ENCODE data around the gene TSPAN5. TPM values are rescaled to one million over a fixed set of nuclear protein-coding genes. Genes with fewer than 3 reads are reported as not detected.
"Not testable (repeated sequence)": the region's sequence is repeated elsewhere in the genome, so short reads cannot be mapped to it uniquely, and the experiment has no call there.

The TSPAN5 gene
- total RNA-seq, 1 experiment from 2014 or later = 41.8 TPM

- H3K79me2 ChIP-seq (ENCODE audit: low read length) = peaks cover 33% of the 10 kb centered on the region
- H3K4me2 ChIP-seq (ENCODE audit: low read length) = no peak overlapping the region
- H3K27ac ChIP-seq (ENCODE audit: low read length) = no peak overlapping the region
- BruUV-seq (replicated peaks) = no TSS peak
- no peaks in the 10 kb centered on the region for H3F3A ChIP-seq (ENCODE audit: low read length, unreplicated experiment)
- H3K9me2 ChIP-seq (replicated peaks; ENCODE audit: low read length) = no peaks in the 10 kb centered on the region
- no peak overlapping the region for H3K9ac ChIP-seq (ENCODE audit: low read length)
- H3K4me3 ChIP-seq (ENCODE audit: low read length) = no peak overlapping the region
- ATAC-seq = no peak
- H3K9me3 ChIP-seq (ENCODE audit: low read length) = no peaks in the 10 kb centered on the region
- no peak overlapping the region for H2AFZ ChIP-seq (ENCODE audit: low read length)
- ChIA-PET CTCF (no interaction called here), POLR2A (ENCODE audit: unreplicated experiment) (no interaction called here)
- TF ChIP-seq EZH2phosphoT487 (IDR thresholded peaks at IDR 0.05; ENCODE audit: borderline replicate concordance, low read length) (no peak), EZH2 (IDR thresholded peaks at IDR 0.05; ENCODE audit: low read length, unreplicated experiment) (no peak)
- TF ChIP-seq, protein P1, sequence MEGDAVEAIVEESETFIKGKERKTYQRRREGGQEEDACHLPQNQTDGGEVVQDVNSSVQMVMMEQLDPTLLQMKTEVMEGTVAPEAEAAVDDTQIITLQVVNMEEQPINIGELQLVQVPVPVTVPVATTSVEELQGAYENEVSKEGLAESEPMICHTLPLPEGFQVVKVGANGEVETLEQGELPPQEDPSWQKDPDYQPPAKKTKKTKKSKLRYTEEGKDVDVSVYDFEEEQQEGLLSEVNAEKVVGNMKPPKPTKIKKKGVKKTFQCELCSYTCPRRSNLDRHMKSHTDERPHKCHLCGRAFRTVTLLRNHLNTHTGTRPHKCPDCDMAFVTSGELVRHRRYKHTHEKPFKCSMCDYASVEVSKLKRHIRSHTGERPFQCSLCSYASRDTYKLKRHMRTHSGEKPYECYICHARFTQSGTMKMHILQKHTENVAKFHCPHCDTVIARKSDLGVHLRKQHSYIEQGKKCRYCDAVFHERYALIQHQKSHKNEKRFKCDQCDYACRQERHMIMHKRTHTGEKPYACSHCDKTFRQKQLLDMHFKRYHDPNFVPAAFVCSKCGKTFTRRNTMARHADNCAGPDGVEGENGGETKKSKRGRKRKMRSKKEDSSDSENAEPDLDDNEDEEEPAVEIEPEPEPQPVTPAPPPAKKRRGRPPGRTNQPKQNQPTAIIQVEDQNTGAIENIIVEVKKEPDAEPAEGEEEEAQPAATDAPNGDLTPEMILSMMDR (conservative IDR thresholded peaks at IDR 0.05; ENCODE audit: low read depth, low read length) = no peak
- H3K4me1 ChIP-seq (ENCODE audit: insufficient read depth, low read length) = peaks cover 11% of the 10 kb centered on the region; the same call in 1 of the 2 replicates
- intact Hi-C loops (cut with micrococcal nuclease) = no loop called here
- H4K20me1 ChIP-seq (ENCODE audit: low read length) = no peaks in the 10 kb centered on the region
- no peaks in the 10 kb centered on the region for H3K27me3 ChIP-seq (ENCODE audit: low read length)
- DNase-seq = no peak
- no peaks in the 10 kb centered on the region for H3K36me3 ChIP-seq (ENCODE audit: low read depth, low read length)
Measured at GRCh38 chr4:98539741-98540140, 118.7 kb downstream of the TSPAN5 start.

DNA sequence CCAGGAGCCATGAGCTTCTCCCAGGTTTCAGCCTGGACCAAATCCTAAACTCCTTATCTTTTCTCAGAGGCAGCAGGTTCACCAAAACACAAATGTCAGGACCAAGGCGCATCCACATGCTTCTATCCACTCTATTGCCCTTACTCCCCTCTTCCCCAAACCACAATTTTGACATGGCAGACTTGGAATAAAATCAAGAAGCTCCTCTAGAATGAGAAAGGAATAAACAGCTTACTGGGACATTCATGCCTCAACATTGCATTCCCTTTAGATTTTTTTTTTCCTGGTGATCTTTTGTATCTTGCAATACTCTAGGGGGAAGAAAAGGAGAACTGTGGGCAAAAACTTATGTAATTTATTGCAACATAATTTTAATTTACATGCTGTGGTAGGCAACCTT lies 119.1 kb downstream of the TSPAN5 start:
- Histone ChIP-seq H3K36me3 (ENCODE audit: low read depth, low read length) (no peaks in the 10 kb centered on the region), H4K20me1 (ENCODE audit: low read length) (no peaks in the 10 kb centered on the region), H3K4me2 (ENCODE audit: low read length) (no peak overlapping the region), H3K79me2 (ENCODE audit: low read length) (peaks cover 28% of the 10 kb centered on the region), H3F3A (ENCODE audit: low read length, unreplicated experiment) (no peaks in the 10 kb centered on the region), H2AFZ (ENCODE audit: low read length) (no peak overlapping the region), H3K4me1 (ENCODE audit: insufficient read depth, low read length) (peaks cover 11% of the 10 kb centered on the region; the same call in 1 of the 2 replicates), H3K9ac (ENCODE audit: low read length) (no peak overlapping the region), H3K4me3 (ENCODE audit: low read length) (no peak overlapping the region), H3K9me2 (replicated peaks; ENCODE audit: low read length) (no peaks in the 10 kb centered on the region), H3K27me3 (ENCODE audit: low read length) (no peaks in the 10 kb centered on the region), H3K27ac (ENCODE audit: low read length) (no peak overlapping the region), H3K9me3 (ENCODE audit: low read length) (no peaks in the 10 kb centered on the region)
- ATAC-seq (no peak), DNase-seq (no peak)
- TF ChIP-seq EZH2 (IDR thresholded peaks at IDR 0.05; ENCODE audit: low read length, unreplicated experiment) (no peak), EZH2phosphoT487 (IDR thresholded peaks at IDR 0.05; ENCODE audit: borderline replicate concordance, low read length) (no peak)
- TF ChIP-seq, protein P1 (conservative IDR thresholded peaks at IDR 0.05; ENCODE audit: low read depth, low read length) = no peak
- CTCF ChIA-PET = no interaction called here
- intact Hi-C loops (cut with micrococcal nuclease) = no loop called here
- BruUV-seq (replicated peaks) = no TSS peak
- POLR2A ChIA-PET (ENCODE audit: unreplicated experiment) = no interaction called here

DNA sequence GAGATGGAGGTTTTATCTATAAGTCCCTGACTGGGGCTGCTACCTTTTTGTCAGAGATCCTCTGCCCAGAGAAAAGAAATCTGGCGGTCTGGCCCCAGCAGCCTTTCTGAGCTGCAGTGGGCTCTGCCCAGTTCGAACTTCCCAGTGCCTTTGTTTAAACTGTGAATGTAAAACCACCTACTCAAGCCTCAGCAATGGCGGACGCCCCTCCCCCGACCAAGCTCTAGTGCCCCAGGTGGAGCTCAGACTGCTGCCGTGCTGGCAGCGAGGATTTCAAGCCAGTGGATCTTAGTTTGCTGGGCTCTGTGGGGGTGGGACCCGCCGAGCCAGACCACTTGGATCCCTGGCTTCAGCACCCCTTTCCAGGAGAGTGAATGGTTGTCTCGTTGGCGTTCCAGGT lies 121.8 kb downstream of the TSPAN5 start:
- Histone ChIP-seq H3K79me2 (ENCODE audit: low read length) (peaks cover 18% of the 10 kb centered on the region), H3K36me3 (ENCODE audit: low read depth, low read length) (no peaks in the 10 kb centered on the region), H3K9ac (ENCODE audit: low read length) (no peak overlapping the region), H3K27me3 (ENCODE audit: low read length) (no peaks in the 10 kb centered on the region), H2AFZ (ENCODE audit: low read length) (no peak overlapping the region), H3K9me3 (ENCODE audit: low read length) (no peaks in the 10 kb centered on the region), H3K4me3 (ENCODE audit: low read length) (no peak overlapping the region), H4K20me1 (ENCODE audit: low read length) (no peaks in the 10 kb centered on the region), H3K4me1 (ENCODE audit: insufficient read depth, low read length) (peaks cover 1% of the 10 kb centered on the region; the same call in 1 of the 2 replicates), H3K9me2 (replicated peaks; ENCODE audit: low read length) (no peaks in the 10 kb centered on the region), H3K4me2 (ENCODE audit: low read length) (no peak overlapping the region), H3K27ac (ENCODE audit: low read length) (no peak overlapping the region), H3F3A (ENCODE audit: low read length, unreplicated experiment) (no peaks in the 10 kb centered on the region)
- TF ChIP-seq EZH2 (IDR thresholded peaks at IDR 0.05; ENCODE audit: low read length, unreplicated experiment) (no peak), EZH2phosphoT487 (IDR thresholded peaks at IDR 0.05; ENCODE audit: borderline replicate concordance, low read length) (no peak)
- TF ChIP-seq, protein P1 (conservative IDR thresholded peaks at IDR 0.05; ENCODE audit: low read depth, low read length) = no peak
- ChIA-PET CTCF (no interaction called here), POLR2A (ENCODE audit: unreplicated experiment) (no interaction called here)
- no peak for ATAC-seq
- intact Hi-C loops (cut with micrococcal nuclease) = no loop called here
- no peak for DNase-seq
- BruUV-seq (replicated peaks) = no TSS peak

- H3K9me3 ChIP-seq (ENCODE audit: low read length); DNase-seq; H2AFZ ChIP-seq (ENCODE audit: low read length); H3K4me2 ChIP-seq (ENCODE audit: low read length); H3F3A ChIP-seq (ENCODE audit: low read length, unreplicated experiment); CTCF ChIA-PET; intact Hi-C loops (cut with micrococcal nuclease); BruUV-seq (replicated peaks); H3K4me1 ChIP-seq (ENCODE audit: insufficient read depth, low read length); ATAC-seq; H3K9ac ChIP-seq (ENCODE audit: low read length); H3K36me3 ChIP-seq (ENCODE audit: low read depth, low read length); H4K20me1 ChIP-seq (ENCODE audit: low read length); H3K27ac ChIP-seq (ENCODE audit: low read length); H3K27me3 ChIP-seq (ENCODE audit: low read length); POLR2A ChIA-PET (ENCODE audit: unreplicated experiment); H3K4me3 ChIP-seq (ENCODE audit: low read length); H3K9me2 ChIP-seq (replicated peaks; ENCODE audit: low read length): not testable (repeated sequence)
- H3K79me2 ChIP-seq (ENCODE audit: low read length) = peaks cover 12% of the 10 kb centered on the region; the same call in 1 of the 2 replicates
Measured at GRCh38 chr4:98534146-98534545, 124.3 kb downstream of the TSPAN5 start.
